H9 (cell line): ENCODE data around the gene NTSR1. TPM values are rescaled to one million over a fixed set of nuclear protein-coding genes. Genes with fewer than 3 reads are reported as not detected.

Source experiments
- DNase-seq: peaks from one replicate; pipeline ENCODE4 v3.0.0-alpha.2; 2017
- H2AFZ ChIP-seq: one replicate; pipeline ENCODE4 v1.6.1; 2013; ENCODE audit warnings: mild to moderate bottlenecking, low read length, control low read depth, moderate library complexity
- H2AK5ac ChIP-seq: 2 replicates; pipeline ENCODE4 v1.6.1; 2013; ENCODE audit warnings: low read length, control low read depth, mixed read lengths; ENCODE audit not compliant: insufficient read length
- H2BK120ac ChIP-seq: one replicate; pipeline ENCODE4 v1.6.1; 2013; ENCODE audit warnings: low read depth, mild to moderate bottlenecking, low read length, control low read depth, inconsistent platforms; ENCODE audit not compliant: poor library complexity, severe bottlenecking
- H2BK12ac ChIP-seq: 2 replicates; pipeline ENCODE4 v1.6.1; 2013; ENCODE audit warnings: low read length, control low read depth, mixed read lengths, low read depth; ENCODE audit not compliant: insufficient read length
- H2BK15ac ChIP-seq: 2 replicates; pipeline ENCODE4 v1.6.1; 2013; ENCODE audit warnings: low read depth, low read length, control low read depth
- H2BK20ac ChIP-seq: one replicate; pipeline ENCODE4 v1.6.1; 2013; ENCODE audit warnings: low read depth, mild to moderate bottlenecking, low read length, control low read depth, inconsistent platforms; ENCODE audit not compliant: poor library complexity, severe bottlenecking
- H2BK5ac ChIP-seq: 2 replicates; pipeline ENCODE4 v1.6.1; 2013; ENCODE audit warnings: low read length, control low read depth, mixed read lengths; ENCODE audit not compliant: insufficient read length
- H3K14ac ChIP-seq: 2 replicates; pipeline ENCODE4 v1.6.1; 2013; ENCODE audit warnings: low read length, control low read depth; ENCODE audit not compliant: insufficient read depth
- H3K18ac ChIP-seq: 2 replicates; pipeline ENCODE4 v1.6.1; 2013; ENCODE audit warnings: low read depth, mild to moderate bottlenecking, mixed read lengths, low read length, control low read depth; ENCODE audit not compliant: insufficient read length
- H3K23ac ChIP-seq: 2 replicates; pipeline ENCODE4 v1.6.1; 2013; ENCODE audit warnings: low read length, control low read depth, mixed read lengths, low read depth; ENCODE audit not compliant: insufficient read length
- H3K23me2 ChIP-seq: 2 replicates; pipeline ENCODE4 v1.6.1; 2013; ENCODE audit warnings: low read depth, mild to moderate bottlenecking, mixed read lengths, low read length, control low read depth; ENCODE audit not compliant: insufficient read length, poor library complexity, severe bottlenecking
- H3K27ac ChIP-seq: 2 replicates; pipeline ENCODE4 v1.5.1; 2013; ENCODE audit warnings: low read length, control low read depth, mixed read lengths, low read depth; ENCODE audit not compliant: insufficient read length
- H3K27me3 ChIP-seq: 2 replicates; pipeline ENCODE4 v1.6.1; 2013; ENCODE audit warnings: low read length, control low read depth, inconsistent platforms; ENCODE audit not compliant: insufficient read depth
- H3K4ac ChIP-seq: 2 replicates; pipeline ENCODE4 v1.6.1; 2013; ENCODE audit warnings: low read depth, mild to moderate bottlenecking, control low read depth, inconsistent platforms, low read length, moderate library complexity
- H3K4me1 ChIP-seq: 2 replicates; pipeline ENCODE4 v1.6.1; 2013; ENCODE audit warnings: low read length, control low read depth, inconsistent platforms; ENCODE audit not compliant: insufficient read depth
- H3K4me2 ChIP-seq: 2 replicates; pipeline ENCODE4 v1.6.1; 2013; ENCODE audit warnings: low read length, control low read depth, mixed read lengths; ENCODE audit not compliant: insufficient read length, insufficient read depth
- H3K56ac ChIP-seq: 2 replicates; pipeline ENCODE4 v1.6.1; 2013; ENCODE audit warnings: low read depth, mild to moderate bottlenecking, mixed read lengths, low read length, control low read depth; ENCODE audit not compliant: insufficient read length
- H3K79me1 ChIP-seq: 2 replicates; pipeline ENCODE4 v1.6.1; 2013; ENCODE audit warnings: low read depth, mild to moderate bottlenecking, moderate library complexity, low read length, control low read depth, inconsistent platforms; ENCODE audit not compliant: insufficient read depth, poor library complexity, severe bottlenecking
- H3K79me2 ChIP-seq: 2 replicates; pipeline ENCODE4 v1.6.1; 2013; ENCODE audit warnings: low read length, control low read depth, inconsistent platforms; ENCODE audit not compliant: insufficient read depth
- H3K9ac ChIP-seq: 2 replicates; pipeline ENCODE4 v1.6.1; 2013; ENCODE audit warnings: low read length, control low read depth, mixed read lengths; ENCODE audit not compliant: insufficient read length; ENCODE audit errors: extremely low read depth
- H3K9me3 ChIP-seq: one replicate; pipeline ENCODE4 v1.6.1; 2013; ENCODE audit warnings: low read depth, low read length, inconsistent platforms; ENCODE audit not compliant: control insufficient read depth
- H3T11ph ChIP-seq: one replicate; pipeline ENCODE4 v1.6.1; 2013; ENCODE audit warnings: mild to moderate bottlenecking, low read length, control low read depth, inconsistent platforms
- H4K20me1 ChIP-seq: one replicate; pipeline ENCODE4 v1.6.1; 2013; ENCODE audit not compliant: control insufficient read depth, insufficient read length, insufficient read depth
- H4K5ac ChIP-seq: 2 replicates; pipeline ENCODE4 v1.6.1; 2013; ENCODE audit warnings: low read depth, mild to moderate bottlenecking, mixed read lengths, low read length, control low read depth; ENCODE audit not compliant: insufficient read length
- H4K8ac ChIP-seq: replicated peaks from 2 replicates; pipeline ENCODE4 v1.6.1; 2013; ENCODE audit warnings: low read length, control low read depth, mixed read lengths, low read depth; ENCODE audit not compliant: insufficient read length
- H4K91ac ChIP-seq: 2 replicates; pipeline ENCODE4 v1.6.1; 2013; ENCODE audit warnings: low read depth, mild to moderate bottlenecking, moderate library complexity, mixed read lengths, low read length, control low read depth; ENCODE audit not compliant: insufficient read length
- H3K27ac Mint-ChIP-seq, 3 experiments: 2 replicates in 2 of 3; 3 replicates in 1 of 3; pipeline ENCODE4 v1.8.0; 2020 to 2021; ENCODE audit warnings: mixed read lengths in 3 of 3, mild to moderate bottlenecking in 1 of 3, moderate library complexity in 1 of 3
- H3K27me3 Mint-ChIP-seq: 2 replicates; pipeline ENCODE4 v1.8.0; 2021; ENCODE audit warnings: low read depth, mild to moderate bottlenecking, moderate library complexity, mixed read lengths
- H3K36me3 Mint-ChIP-seq, 3 experiments: 2 replicates in 2 of 3; 3 replicates in 1 of 3; pipeline ENCODE4 v1.8.0; 2020 to 2021; ENCODE audit warnings: low read depth in 3 of 3, mixed read lengths in 3 of 3; ENCODE audit not compliant: insufficient read depth in 1 of 3
- H3K4me1 Mint-ChIP-seq, 2 experiments: 2 replicates each; pipeline ENCODE4 v1.8.0; 2020; ENCODE audit warnings: mixed read lengths in 2 of 2
- H3K4me3 Mint-ChIP-seq, 2 experiments: 2 replicates in 1 of 2; 3 replicates in 1 of 2; pipeline ENCODE4 v1.8.0; 2020 to 2021; ENCODE audit warnings: mild to moderate bottlenecking in 2 of 2, mixed read lengths in 2 of 2, moderate library complexity in 1 of 2
- H3K9me3 Mint-ChIP-seq, 2 experiments: 2 replicates in 1 of 2; 3 replicates in 1 of 2; pipeline ENCODE4 v1.8.0; 2020; ENCODE audit warnings: mild to moderate bottlenecking in 2 of 2, mixed read lengths in 2 of 2, moderate library complexity in 1 of 2
- CTCF ChIP-seq: fragments of 200-600 bp; sonication (generic); conservative IDR thresholded peaks from 3 replicates; pipeline ENCODE4 v1.8.0; 2021; ENCODE audit warnings: antibody characterized with exemption, mild to moderate bottlenecking
- WGBS: extraction: QIAGEN DNeasy Blood & Tissue Kit; methylation state at CpG from one replicate; pipeline ENCODE4 v1.1.7; 2013; ENCODE audit warnings: missing lambda C conversion rate, low lambda C conversion rate, mixed read lengths; ENCODE audit not compliant: insufficient read length; ENCODE audit errors: extremely low coverage; 5-methylcytosine and 5-hydroxymethylcytosine counted together
- total RNA-seq: library from RNA; stranded (reverse); gene quantifications from 2 replicates; pipeline ENCODE4 v1.2.1, GENCODE V29; 2021

The NTSR1 gene
- total RNA-seq, 1 experiment from 2014 or later = 0.11 TPM

GRCh38 chr20:62736407-62737071 lies 27.9 kb downstream of the NTSR1 start:
- no peak overlapping the region for H3K56ac ChIP-seq
- Mint-ChIP-seq H3K36me3 (no peaks in the 10 kb centered on the region), H3K27me3 (peaks cover 13% of the 10 kb centered on the region), H3K4me3 (no peak overlapping the region; a peak in 1 of 5 replicates), H3K27ac (no peak overlapping the region), H3K4me1 (peaks cover 11 to 28% of the 10 kb centered on the region in 2 experiments), H3K9me3 (no peaks in the 10 kb centered on the region)
- no peaks in the 10 kb centered on the region for H4K20me1 ChIP-seq
- H4K8ac ChIP-seq = no peak overlapping the region
- no peaks in the 10 kb centered on the region for H3K23me2 ChIP-seq
- H3K79me2 ChIP-seq = no peaks in the 10 kb centered on the region
- H3K27ac ChIP-seq = no peak overlapping the region
- H2AK5ac ChIP-seq = no peak overlapping the region
- no peaks in the 10 kb centered on the region; the same call in 1 of the 2 replicates for H3K4me1 ChIP-seq
- H4K91ac ChIP-seq = no peak overlapping the region
- H2BK15ac ChIP-seq = no peak overlapping the region
- WGBS = no CpG with 5 or more reads among the region's 14 CpGs
- H3K18ac ChIP-seq = no peak overlapping the region
- no peak overlapping the region for H4K5ac ChIP-seq
- no peak for TF ChIP-seq CTCF
- H3T11ph ChIP-seq = no peak overlapping the region
- H3K14ac ChIP-seq = no peak overlapping the region; the same call in 1 of the 2 replicates
- H3K9ac ChIP-seq = no peak overlapping the region
- no peak overlapping the region for H3K4me2 ChIP-seq
- no peaks in the 10 kb centered on the region for H3K79me1 ChIP-seq
- no peak overlapping the region for H3K23ac ChIP-seq
- no peak overlapping the region for H2BK120ac ChIP-seq
- no peak overlapping the region for H2AFZ ChIP-seq
- H3K4ac ChIP-seq = no peak overlapping the region
- H2BK5ac ChIP-seq = no peak overlapping the region
- H2BK12ac ChIP-seq = no peak overlapping the region
- no peak for DNase-seq
- H2BK20ac ChIP-seq = no peak overlapping the region
- H3K27me3 ChIP-seq = no peaks in the 10 kb centered on the region
- H3K9me3 ChIP-seq = no peaks in the 10 kb centered on the region
